ENCODE data around the gene TBKBP1.
A peak's percentile ranks its signal among the peaks of the same experiment; 100 is the strongest.

TBKBP1 gene

GRCh38 chr17:47733047-47733673 is 39.2 kb downstream of the TBKBP1 start, which contains the start of gene TBX21 (continued):
- TF ChIP-seq ZNF416 (tag by site-specific recombination; IDR thresholded peaks at IDR 0.05) (no peak), ZNF792 (tag by site-specific recombination; IDR thresholded peaks at IDR 0.05) (no peak), GLIS1 (tag by site-specific recombination; IDR thresholded peaks at IDR 0.05) (peak; percentile 55), ZNF596 (tag by site-specific recombination; IDR thresholded peaks at IDR 0.05) (no peak), ZNF37A (tag by site-specific recombination; IDR thresholded peaks at IDR 0.05) (no peak), PRDM10 (tag by site-specific recombination; IDR thresholded peaks at IDR 0.05) (no peak), CTCF (tag by site-specific recombination; IDR thresholded peaks at IDR 0.05) (peak; percentile 75), ZBTB17 (tag by site-specific recombination; IDR thresholded peaks at IDR 0.05) (no peak), ZNF366 (tag by site-specific recombination; conservative IDR thresholded peaks at IDR 0.05) (no peak), ZNF239 (tag by site-specific recombination; IDR thresholded peaks at IDR 0.05) (no peak), ZNF639 (tag by site-specific recombination; IDR thresholded peaks at IDR 0.05) (no peak), GLI4 (tag by site-specific recombination; IDR thresholded peaks at IDR 0.05) (no peak), BCL11B (tag by site-specific recombination; IDR thresholded peaks at IDR 0.05; ENCODE audit: low read depth) (no peak), ZNF404 (tag by site-specific recombination; IDR thresholded peaks at IDR 0.05) (no peak), ZFP37 (tag by site-specific recombination; IDR thresholded peaks at IDR 0.05) (no peak), ZNF629 (tag by site-specific recombination; IDR thresholded peaks at IDR 0.05) (no peak), ZNF223 (tag by site-specific recombination; IDR thresholded peaks at IDR 0.05) (no peak), KLF10 (tag by site-specific recombination; IDR thresholded peaks at IDR 0.05) (no peak), KLF8 (tag by site-specific recombination; IDR thresholded peaks at IDR 0.05) (no peak), ZNF2 (tag by site-specific recombination; IDR thresholded peaks at IDR 0.05) (no peak), ZNF169 (tag by site-specific recombination; IDR thresholded peaks at IDR 0.05) (no peak), ZNF354C (tag by site-specific recombination; IDR thresholded peaks at IDR 0.05; ENCODE audit: borderline replicate concordance, low read depth) (no peak), ZNF146 (tag by site-specific recombination; IDR thresholded peaks at IDR 0.05) (no peak), ZBTB20 (tag by site-specific recombination; IDR thresholded peaks at IDR 0.05) (peak; percentile 42; the same call in 1 of the 2 replicates), ZNF202 (tag by site-specific recombination; IDR thresholded peaks at IDR 0.05; ENCODE audit: borderline replicate concordance) (no peak), ZNF621 (tag by site-specific recombination; IDR thresholded peaks at IDR 0.05) (no peak), ZNF645 (tag by site-specific recombination; IDR thresholded peaks at IDR 0.05) (no peak), ZFHX2 (tag by site-specific recombination; conservative IDR thresholded peaks at IDR 0.05) (peak; percentile 35), HOXA7 (CRISPR knock-in tag; IDR thresholded peaks at IDR 0.05; ENCODE audit: borderline replicate concordance) (no peak), ZNF175 (tag by site-specific recombination; IDR thresholded peaks at IDR 0.05) (no peak), INSM2 (tag by site-specific recombination; IDR thresholded peaks at IDR 0.05) (no peak), OSR2 (tag by site-specific recombination; IDR thresholded peaks at IDR 0.05) (no peak), ZNF112 (tag by site-specific recombination; IDR thresholded peaks at IDR 0.05) (no peak)
